EH (cell line): ENCODE results near the gene AMBP.

Source experiments
- DNase-seq: peaks from one replicate; pipeline ENCODE4 v3.0.0-alpha.2; 2015; ENCODE audit warnings: low read depth

AMBP gene

DNA sequence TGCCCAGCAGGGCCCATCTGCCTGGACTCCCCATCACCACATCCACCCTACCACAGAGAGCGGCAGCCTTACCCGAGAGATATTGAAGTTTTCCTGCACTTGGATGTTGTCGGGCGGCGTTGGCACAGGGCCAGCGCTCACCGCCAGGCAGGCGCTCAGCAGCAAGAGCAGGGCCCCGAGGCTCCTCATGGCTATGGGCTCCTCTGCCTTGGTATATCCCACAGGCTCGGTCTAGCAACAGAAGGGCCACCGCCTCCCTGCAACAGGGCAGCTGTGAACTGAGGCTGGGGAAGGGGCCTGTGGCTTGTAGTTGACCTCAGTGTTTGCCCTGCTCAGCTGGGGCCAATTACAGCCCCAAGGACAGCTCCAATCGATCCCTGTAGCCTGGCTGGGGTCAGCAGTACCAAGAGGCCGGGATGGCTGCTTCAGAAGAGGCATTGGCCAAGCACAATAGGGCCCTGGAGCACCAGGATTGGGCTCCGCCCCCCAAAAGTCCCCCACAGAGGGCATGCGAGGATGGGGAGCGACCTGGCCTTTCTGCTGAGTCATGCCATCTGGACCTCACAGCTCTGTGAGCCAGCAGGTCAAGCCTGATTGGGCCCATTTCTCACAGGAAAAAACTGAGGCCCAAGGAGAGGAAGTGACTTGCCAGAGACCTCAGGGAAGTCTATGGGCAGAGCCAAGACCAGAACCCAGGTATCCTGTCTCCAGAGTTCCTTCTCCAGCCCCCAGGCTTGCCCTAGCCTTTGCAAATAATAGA, at the start of gene AMBP:
Gene AMBP, minus strand, starts transcription at position 280 of the 760 bp plus-strand sequence. Its CDS starts 91 bp downstream, at position 189.
- peak; percentile 31 for DNase-seq

DNA sequence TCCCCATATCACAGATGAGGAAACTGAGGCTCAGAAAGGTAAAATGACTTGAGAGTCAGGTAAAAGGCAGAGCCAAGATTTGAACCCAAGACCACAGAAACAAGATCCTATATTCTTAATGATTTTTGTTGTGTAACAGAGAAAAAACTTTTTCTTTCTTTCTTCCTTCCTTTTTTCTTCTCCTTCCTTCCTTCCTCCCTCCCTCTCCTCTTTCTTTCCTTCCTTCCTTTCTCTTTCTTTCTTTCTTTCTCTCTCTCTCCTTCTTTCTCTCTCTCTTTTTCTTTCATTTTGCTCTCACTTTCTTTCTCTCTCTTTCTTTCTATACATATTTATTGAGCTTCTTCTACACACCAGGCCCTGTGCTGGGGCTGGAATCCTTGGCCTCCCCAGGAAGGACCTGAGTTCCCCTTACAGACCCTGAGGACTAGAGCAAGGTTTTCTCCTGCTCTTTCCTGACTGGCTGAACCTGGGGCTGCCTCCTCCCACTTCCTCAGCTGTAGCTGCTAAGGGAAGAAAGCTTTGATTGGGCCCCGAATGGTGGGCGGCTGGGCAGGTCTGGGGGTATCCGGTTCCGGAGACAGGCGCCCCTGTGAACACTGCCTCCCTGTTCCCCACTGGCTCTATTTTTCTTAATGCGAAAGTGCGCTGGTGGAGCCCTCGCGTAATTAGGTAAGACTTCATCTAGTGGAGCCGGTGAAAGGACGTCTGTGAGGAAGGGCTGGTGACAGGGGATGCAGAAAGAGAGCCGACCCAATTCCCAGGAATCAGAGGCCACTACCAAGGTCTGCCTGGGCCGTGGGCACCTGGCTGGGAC, 48.4 kb upstream of the AMBP start:
- no peak for DNase-seq

DNA sequence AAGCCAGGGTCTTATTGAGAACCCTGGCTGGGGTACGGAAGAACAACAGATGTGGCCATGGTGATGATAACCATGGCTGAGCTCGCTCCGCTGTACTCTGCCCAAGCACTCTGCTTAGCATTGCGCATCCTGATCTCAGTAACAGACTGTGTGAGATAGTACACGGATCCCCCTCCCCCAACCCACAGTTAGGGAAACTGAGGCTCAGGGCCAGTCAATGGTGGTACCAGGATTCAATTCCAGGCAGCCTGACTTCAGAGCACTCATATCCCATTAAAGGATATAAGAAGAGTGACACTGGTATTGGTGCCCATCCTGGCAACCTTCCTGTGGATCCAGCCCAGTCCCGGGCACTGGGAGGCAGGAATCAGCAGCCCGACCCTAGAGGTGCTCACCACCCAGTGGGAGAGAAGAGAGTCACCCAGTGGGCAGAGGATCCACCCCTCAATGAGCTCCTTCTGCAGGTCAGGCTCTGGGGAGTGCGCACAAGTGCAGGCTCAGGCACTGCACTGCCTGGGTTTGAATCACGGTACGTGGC, 47.4 kb upstream of the AMBP start:
- no peak for DNase-seq

DNA sequence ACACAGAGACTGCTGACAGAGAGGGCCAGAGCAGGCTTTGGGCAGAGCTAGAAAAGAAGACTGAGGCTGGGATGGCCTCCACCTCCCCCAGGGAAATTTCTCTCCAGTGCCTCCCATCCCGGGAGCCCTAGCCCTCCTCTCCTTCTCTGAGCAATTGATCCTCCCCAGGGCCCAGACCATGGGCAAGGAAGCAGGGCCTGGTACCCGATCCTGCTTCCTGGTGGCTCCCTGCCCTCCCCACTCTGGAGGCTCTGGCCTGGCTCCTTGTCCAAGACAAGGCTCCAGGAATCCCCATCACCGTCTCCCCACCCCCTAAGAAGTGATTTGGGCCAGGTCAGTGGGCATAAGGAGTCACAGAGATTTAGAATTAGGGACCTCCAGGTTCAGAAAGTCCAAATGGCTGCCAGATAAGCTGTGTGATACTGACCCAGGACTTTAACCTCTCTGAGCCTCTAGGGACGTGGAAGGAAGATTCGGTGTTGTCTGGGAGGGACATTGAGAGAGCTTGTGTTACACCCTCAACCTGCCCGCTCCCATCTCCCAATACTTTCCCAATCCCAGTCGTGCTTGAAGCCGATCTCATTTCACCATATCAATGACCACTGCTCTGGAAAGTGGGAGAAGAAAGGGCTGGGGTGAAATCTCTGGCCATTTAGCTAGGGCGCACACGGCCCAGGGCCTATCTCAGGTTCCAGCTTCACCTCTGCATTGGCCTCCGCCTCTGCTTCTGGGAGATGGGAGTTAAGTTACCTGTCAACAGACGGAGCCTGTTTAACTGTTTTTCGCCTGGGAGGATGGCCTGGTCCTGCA, 46.8 kb upstream of the AMBP start:
- DNase-seq = no peak

DNA sequence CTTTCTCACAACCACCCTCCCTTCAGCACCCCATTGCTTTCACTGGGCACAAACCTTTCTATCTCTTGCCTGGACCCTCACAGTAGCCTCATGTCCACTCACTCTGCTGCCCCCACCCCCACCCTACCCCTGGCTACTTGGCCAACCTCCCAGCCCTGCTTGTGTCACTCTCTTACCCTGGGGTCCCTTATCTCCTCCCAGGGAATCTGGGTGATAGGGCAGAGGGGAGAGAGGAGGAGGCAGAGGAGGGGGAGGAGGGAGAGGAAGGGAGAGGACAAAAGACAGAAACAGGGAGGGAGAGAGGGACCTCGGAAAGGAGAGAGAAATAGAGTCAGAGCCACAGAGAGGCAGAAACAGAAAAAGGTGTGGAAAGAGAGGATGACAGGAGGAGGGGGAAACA, 46.0 kb upstream of the AMBP start:
- DNase-seq = no peak

DNA sequence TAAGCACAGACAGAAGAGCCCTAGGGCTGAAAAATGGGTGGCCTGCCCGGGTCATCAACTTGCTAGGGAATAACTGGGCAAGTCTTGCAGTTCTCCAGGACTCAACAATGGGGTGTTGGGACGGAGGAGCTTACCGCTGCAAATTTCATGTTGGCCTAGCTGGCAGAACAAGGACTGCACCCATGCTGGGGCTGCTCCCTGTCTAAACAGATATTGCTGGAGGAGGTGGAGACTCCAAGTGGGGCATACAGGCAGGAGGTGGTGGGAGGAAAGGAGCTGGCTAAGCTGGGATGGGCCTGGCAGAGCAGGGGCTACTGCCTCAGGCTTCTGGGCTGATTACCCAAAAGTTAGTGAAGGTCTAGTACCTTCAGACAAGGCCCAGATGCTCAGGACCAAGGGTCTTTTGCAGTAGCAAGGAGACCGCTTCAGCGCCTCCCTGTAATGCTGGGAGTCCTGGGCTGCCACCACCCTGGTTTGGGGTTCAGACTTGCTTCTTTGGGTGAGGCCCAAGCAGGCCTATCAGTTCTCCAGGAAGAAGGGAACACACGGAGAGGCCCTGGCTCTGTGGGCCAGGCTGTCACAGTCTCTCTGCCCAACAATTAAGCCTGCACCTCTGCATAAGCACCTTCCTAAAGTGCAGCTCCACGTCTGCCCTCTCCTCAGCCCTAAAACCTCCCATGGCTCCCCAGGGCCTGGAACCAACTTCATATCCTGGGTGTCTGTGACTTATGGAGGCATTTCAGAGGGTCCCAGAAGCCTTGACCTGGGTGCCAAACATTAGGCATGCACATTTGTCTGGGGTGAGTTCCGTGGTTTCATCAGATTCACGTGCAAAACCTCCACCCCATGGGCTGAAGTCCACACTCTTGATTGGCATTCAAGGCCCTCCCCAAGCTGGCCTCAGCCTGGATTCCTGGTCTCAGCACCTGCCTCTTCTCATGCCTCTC, 45.2 kb upstream of the AMBP start:
- DNase-seq = no peak

DNA sequence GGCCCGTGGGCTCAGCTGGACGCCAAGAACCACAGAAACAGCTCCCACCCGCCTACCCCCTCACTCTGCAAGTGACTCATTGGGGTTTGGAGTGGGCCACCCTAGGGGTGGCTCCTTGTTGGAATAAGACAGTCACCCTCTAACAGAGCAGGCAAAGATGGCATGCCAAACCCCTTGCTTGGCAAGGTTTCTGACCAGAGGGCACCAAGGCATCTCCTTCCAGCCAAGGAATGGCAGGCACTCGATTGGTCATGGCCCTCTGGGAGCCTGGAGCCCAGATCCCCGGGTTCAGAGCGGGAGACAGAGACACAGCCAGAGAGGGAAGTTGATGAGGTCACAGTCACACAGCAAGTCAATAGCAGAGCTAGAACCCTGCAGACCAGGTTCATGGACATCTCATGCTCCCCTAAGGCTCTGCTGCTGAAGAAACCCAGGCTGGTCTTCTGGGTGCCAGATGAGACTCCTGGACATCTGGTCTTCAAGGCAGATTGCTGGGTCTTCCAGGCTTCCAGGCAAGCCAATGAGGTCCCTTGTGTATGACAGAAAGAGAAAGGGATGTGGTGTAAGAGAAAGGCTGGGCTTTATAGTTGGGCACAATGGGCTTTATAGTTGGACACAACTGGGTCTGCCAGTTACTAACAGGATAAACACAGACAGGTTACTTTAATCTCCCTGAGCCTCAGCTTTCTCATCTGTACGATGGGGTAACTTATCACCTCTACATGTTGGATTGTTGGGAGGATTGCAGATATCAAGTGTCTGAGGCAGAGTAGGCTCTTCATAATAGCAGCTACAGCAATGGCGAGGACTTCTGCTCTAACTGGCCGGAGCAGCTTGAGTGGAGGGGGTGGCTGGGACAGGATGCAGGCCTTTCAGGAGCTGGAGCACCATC, 44.3 kb upstream of the AMBP start:
- no peak for DNase-seq

DNA sequence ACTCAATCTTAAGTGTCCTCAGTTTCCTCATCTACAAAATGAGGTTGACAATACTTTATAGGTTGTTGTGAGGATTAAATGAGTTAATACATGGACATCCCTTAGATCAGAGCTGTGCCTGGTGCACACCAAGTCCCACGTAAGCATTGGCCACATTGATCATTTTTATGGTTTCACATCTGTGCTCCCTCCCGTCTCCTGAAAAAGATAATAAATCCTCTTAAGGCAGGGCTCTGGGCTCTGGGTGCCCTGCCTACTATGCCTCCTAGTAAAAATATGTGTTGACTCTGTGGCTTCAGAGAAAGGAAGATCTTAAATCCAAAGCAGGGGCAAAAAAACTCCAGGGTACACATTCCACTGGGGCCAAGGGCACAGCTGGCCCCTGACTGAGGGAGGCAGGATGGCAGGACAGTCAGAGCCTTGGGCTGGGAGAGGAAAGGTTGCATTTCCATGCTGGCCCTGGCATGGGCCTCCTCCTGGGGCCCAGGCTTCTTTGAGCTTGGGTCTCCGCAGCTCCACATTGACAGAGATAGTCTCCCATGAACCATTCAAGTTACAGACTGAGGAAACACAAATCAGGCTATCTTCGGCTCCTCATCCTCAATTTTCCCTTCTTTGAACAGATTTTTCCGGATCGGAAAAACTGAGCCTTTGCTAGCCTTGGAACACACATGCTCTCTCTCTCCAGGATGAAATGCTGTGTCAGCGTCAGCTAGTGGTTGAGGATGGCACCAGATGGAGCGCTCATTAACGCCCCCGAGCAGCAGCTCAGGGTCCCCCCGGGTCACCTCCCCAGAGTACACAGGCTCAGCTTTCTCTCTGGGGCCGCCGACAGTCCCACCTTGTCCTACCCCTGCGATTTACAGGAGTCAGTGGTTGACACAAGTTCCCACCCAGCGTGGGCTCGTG, 43.4 kb upstream of the AMBP start:
- no peak for DNase-seq

DNA sequence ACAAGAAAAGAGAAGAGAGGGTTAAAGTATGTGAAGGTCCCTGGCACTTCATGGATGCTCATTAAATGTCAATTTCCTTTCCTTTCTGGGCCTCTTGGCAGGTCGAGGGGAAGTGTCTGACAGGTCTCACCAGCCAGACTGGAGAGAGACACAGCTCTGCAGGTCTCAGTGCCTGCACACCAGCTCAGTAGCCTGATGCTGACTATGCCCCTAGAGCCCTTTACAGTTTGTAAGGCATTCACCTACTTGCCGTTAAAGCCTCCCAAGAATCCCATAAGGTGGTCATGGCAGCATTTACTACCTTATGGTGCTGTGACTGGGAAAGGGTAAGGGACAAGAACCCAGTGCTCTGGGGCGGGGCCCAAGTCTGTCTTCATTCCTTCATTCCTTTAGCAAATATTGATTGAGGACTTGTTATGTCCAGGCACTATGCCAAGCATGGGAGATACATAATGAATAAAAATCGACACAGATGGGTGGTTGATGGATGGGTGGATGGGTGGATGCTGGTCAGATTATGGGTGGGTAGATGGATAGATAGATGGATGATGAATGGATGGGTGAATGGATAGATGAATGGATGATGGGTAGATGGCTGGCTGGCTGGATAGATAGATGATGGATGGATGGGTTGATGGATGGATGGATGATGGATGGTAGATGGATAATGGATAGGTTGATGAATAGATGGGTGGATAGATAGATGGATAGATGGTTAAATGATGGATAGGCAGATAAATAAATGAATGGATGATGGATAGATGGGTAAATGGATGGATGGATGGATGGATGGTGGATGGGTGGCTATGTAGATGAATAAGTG, 42.3 kb upstream of the AMBP start:
- no peak for DNase-seq

DNA sequence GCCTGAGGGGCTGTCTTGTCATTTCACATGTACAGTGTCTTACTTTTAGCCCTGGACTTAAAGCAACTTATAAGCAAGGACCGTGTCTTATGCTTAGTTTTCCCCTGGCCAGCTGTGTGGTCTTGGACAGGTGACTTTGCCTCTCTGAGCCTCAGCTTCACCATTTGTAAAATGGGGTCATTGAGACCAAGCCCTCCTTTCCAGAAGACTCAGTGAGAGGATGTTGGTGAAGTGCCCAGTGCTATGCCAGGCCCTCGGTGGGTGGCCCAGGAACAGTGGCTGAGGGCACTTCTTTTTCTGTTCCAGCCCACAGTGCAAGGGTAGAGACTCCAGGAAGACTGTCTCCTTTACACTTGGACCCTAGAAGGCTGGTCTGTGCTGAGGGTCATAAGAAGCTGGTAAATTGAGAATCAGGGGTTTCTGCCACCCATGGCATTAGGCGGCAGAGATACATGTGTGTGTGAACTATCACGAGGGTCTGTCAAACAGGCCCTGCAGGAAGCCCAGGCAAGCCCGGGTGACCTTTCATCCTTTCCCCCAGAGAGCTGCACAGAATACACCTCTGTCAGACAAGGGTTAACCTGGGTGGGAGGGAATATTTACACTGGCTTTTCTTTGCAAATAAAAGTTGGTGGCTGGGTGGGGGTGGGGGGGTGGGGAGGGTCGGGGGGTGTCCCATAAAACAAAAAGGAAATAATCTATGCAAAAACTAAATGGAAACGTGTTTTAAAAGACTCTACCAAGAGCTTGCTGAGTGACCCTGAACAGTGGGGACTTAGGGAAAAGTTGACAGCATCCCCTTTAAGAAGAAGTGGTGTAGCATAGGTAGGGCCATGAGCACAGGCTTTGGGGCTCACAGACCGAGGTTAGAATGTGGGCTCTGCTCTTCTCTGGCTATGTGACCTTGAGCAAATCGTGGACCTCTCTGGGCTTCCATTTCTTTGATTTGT, 41.4 kb upstream of the AMBP start:
- DNase-seq = no peak

DNA sequence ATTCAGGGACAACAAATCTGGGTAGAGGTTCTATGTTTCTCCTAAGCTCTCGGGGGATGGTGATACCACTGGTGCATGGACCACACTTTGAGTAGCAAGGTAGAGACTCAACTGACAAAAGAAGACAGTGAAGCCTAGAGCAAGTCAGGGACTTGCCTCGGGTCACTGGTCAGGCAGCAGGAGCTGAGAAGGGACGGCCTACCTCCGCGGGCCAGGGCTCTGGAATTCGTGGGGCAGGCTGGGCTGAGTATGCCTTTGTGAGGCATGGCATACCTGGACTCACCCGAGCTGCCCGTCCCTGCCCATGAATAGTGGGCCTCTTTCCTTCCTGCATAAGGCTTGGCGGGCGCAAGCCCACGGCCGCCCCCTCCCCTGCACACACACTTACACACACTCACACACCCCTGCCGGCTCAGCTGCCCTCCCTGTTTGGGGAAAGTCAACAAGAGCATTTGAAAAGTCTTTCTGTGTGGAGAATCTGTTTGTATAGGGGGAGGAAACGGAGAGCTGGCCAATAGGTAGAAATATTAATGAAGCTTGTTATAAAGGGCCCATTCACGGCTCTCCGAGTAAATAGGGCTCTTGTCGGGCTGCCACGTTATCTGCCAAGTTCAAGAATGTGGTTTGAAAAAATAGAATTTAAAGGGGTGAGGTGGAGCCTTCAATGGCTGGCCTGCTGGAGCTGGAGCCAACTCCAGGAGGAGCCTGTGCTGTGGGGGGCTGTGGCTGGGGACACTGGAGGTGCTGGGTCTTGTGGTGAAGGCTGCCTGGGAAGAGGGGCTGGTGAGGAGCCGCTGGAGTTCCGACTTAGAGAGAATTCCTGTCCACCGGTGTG, 40.1 kb upstream of the AMBP start:
- DNase-seq = no peak

DNA sequence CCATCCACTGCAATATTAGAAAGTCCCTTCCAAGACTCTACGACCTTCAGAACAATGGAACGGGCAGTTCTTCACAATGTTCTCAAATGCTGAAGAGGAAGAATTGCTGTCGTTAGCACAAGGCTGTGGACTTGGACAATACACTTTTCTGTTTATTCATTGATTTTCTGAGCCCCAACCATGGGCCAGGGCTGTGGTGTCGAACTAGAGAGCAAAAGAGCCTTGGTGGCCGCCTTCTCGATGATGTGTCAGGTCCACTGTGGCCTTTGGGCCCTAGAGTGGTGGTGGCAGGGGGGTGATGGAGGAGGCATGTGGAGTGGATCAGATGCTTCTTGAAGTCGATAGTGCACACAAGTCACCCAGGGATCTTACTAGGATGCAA, 39.5 kb upstream of the AMBP start:
- no peak for DNase-seq

DNA sequence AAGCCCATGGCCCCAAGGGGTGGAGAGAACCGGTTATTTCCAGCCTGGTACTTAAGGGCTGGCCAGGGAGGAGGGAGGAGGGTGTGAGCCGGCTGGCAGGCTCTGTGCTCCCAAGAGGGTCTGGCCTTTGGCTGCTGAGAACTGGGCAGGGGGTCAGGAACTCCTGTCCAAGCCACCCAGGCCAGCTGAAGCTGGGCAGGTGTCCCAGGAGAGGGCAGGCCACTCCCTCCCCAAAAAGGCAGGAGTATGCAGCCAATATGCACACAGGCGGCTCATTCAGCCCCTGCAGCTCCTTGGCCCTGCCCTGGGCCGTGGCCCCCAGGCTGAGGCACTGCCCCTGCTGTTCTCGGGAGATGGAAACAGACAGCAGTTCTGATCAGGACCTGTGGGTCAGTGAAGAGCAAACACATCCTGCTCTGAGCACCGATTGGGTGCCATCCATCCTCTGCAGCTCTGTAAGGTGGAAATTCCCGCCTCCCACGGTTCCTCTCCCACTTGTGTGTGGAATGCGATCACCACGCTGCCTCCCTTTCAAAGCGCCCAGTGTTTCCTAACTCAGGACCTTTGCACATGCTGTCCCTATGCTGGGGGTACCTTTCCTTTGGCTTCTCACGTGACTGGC, 38.1 kb upstream of the AMBP start:
- no peak for DNase-seq

DNA sequence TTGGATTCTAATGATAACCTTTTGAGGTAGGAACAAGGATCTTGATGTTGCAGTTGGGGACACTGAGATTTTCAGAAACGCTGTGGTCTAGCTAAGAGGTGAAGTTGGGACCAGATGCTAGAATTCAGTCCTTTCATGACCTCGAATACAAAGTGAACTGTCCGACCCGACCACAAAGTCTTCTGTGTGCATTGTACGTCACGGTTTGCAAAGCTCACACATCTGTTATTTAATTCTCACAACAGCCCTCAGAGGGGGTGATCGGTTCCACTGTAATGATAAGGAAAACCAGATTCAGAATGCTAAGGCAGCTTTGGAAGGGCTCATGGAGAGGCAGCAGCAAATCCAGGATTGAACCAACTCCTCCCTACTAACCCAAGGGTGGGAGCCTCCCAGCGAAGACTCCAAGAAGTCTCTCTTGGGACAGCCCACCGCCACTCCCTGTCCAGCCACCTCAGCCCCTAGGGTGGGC, 37.6 kb upstream of the AMBP start:
- DNase-seq = no peak

DNA sequence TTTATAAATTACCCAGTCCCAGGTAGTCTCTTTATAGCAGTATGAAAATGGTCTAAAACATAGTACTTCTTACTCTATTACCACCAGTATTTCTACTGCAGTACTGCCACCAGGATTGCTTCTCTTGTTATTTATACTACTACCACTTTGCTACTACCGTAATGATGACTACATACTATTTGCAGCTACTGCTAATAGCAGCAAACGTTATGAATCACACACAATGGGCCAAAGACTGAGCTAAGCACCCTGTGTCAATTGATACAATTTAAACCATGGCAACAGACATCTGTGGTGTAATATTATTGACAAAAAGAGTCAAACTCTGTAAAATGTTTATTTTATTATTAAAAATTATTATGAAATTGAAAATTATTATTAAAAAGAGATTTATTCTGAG, 36.3 kb upstream of the AMBP start:
- DNase-seq = peak; percentile 34
